GM23338 (cell line): Measurements from ENCODE around the gene GALNT13.

Experiments
- CREB1 ChIP-seq: fragments of 250-450 bp; sonication (Bioruptor Pico); IDR thresholded peaks from 2 replicates; pipeline ENCODE4 v1.5.0; 2020; ENCODE audit warnings: low read depth, mild to moderate bottlenecking, moderate library complexity
- EZH2 ChIP-seq: fragments of 200-600 bp; sonication (generic); IDR thresholded peaks from one replicate; pipeline ENCODE4 v1.8.0; 2017; ENCODE audit warnings: antibody characterized with exemption, mild to moderate bottlenecking, low read depth; ENCODE audit not compliant: unreplicated experiment
- EZH2phosphoT487 ChIP-seq: fragments of 200-600 bp; sonication (generic); IDR thresholded peaks from one replicate; pipeline ENCODE4 v1.8.1; 2018; ENCODE audit warnings: antibody characterized with exemption; ENCODE audit not compliant: unreplicated experiment
- POLR2AphosphoS5 ChIP-seq: IDR thresholded peaks from 2 replicates; pipeline ENCODE4 v1.6.1; 2016; ENCODE audit warnings: antibody characterized with exemption, low read depth
- REST ChIP-seq: IDR thresholded peaks from one replicate; pipeline ENCODE4 v1.6.1; 2018; ENCODE audit warnings: antibody characterized with exemption; ENCODE audit not compliant: unreplicated experiment
- TF ChIP-seq, protein P1 (sequence below), 2 experiments: fragments of 200-600 bp in 1 of 2; sonication (generic) in 1 of 2; conservative IDR thresholded peaks; 2 replicates each; pipeline versions ENCODE4 v1.5.1 to v1.6.1; 2016 to 2017; ENCODE audit warnings: antibody characterized with exemption in 2 of 2, low read depth in 2 of 2, mild to moderate bottlenecking in 2 of 2, moderate library complexity in 1 of 2
- TF ChIP-seq, protein P2 (sequence below): IDR thresholded peaks from 2 replicates; pipeline ENCODE4 v1.6.1; 2016; ENCODE audit warnings: antibody characterized with exemption

- TF ChIP-seq CREB1 (CRISPR knock-in tag) = no peak
- TF ChIP-seq, protein P1, sequence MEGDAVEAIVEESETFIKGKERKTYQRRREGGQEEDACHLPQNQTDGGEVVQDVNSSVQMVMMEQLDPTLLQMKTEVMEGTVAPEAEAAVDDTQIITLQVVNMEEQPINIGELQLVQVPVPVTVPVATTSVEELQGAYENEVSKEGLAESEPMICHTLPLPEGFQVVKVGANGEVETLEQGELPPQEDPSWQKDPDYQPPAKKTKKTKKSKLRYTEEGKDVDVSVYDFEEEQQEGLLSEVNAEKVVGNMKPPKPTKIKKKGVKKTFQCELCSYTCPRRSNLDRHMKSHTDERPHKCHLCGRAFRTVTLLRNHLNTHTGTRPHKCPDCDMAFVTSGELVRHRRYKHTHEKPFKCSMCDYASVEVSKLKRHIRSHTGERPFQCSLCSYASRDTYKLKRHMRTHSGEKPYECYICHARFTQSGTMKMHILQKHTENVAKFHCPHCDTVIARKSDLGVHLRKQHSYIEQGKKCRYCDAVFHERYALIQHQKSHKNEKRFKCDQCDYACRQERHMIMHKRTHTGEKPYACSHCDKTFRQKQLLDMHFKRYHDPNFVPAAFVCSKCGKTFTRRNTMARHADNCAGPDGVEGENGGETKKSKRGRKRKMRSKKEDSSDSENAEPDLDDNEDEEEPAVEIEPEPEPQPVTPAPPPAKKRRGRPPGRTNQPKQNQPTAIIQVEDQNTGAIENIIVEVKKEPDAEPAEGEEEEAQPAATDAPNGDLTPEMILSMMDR (conservative IDR thresholded peaks at IDR 0.05; ENCODE audit: low read depth in 2 of 2) = no peak
- TF ChIP-seq EZH2 = no peak
- no peak for TF ChIP-seq EZH2phosphoT487
- TF ChIP-seq, protein P2, sequence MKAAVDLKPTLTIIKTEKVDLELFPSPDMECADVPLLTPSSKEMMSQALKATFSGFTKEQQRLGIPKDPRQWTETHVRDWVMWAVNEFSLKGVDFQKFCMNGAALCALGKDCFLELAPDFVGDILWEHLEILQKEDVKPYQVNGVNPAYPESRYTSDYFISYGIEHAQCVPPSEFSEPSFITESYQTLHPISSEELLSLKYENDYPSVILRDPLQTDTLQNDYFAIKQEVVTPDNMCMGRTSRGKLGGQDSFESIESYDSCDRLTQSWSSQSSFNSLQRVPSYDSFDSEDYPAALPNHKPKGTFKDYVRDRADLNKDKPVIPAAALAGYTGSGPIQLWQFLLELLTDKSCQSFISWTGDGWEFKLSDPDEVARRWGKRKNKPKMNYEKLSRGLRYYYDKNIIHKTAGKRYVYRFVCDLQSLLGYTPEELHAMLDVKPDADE = no peak
- no peak for TF ChIP-seq POLR2AphosphoS5
- TF ChIP-seq REST = no peak
Observed at GRCh38 chr2:154338352-154338967, 466.7 kb downstream of the GALNT13 start.
